Neural cell (in vitro differentiated cells): ENCODE measurements around the gene IMPA2. TPM values are rescaled to one million over a fixed set of nuclear protein-coding genes. Genes with fewer than 3 reads are reported as not detected.

ENCODE experiments used
- H2AFZ ChIP-seq: fragments of 200-600, 300-800 bp; sonication (generic), shearing (Covaris generic); 2 replicates; pipeline ENCODE4 v1.6.0; 2014; ENCODE audit warnings: low read depth, mild to moderate bottlenecking, antibody characterized with exemption, low read length, moderate library complexity
- H3F3A ChIP-seq: fragments of 200-600 bp; shearing (Covaris generic); 2 replicates; pipeline ENCODE4 v1.6.1; 2016; ENCODE audit warnings: mild to moderate bottlenecking, moderate library complexity, mixed read lengths, antibody characterized with exemption, low read length; ENCODE audit not compliant: insufficient read depth, poor library complexity, severe bottlenecking
- H3K27ac ChIP-seq: fragments of 200-600, 300-800 bp; sonication (generic), shearing (Covaris generic); 2 replicates; pipeline ENCODE4 v1.5.1; 2014; ENCODE audit warnings: mild to moderate bottlenecking, low read length, moderate library complexity
- H3K27me3 ChIP-seq: fragments of 300-800, 200-600 bp; sonication (generic), shearing (Covaris generic); 2 replicates; pipeline ENCODE4 v1.6.0; 2014; ENCODE audit warnings: mild to moderate bottlenecking, low read depth, low read length, moderate library complexity; ENCODE audit not compliant: insufficient read depth
- H3K36me3 ChIP-seq: fragments of 300-800, 200-600 bp; sonication (generic), shearing (Covaris generic); 2 replicates; pipeline ENCODE4 v1.5.1; 2014; ENCODE audit warnings: mild to moderate bottlenecking, antibody characterized with exemption, low read length, moderate library complexity; ENCODE audit not compliant: insufficient read depth
- H3K4me2 ChIP-seq: fragments of 300-800, 200-600 bp; sonication (generic), shearing (Covaris generic); 2 replicates; pipeline ENCODE4 v1.6.0; 2014; ENCODE audit warnings: mild to moderate bottlenecking, low read length
- H3K4me3 ChIP-seq: fragments of 300-800, 200-600 bp; sonication (generic), shearing (Covaris generic); 2 replicates; pipeline ENCODE4 v1.5.1; 2014; ENCODE audit warnings: mild to moderate bottlenecking, low read length, moderate library complexity
- H3K79me2 ChIP-seq: fragments of 200-600 bp; shearing (Covaris generic); replicated peaks from 2 replicates; pipeline ENCODE4 v1.6.0; 2014; ENCODE audit warnings: mild to moderate bottlenecking, low read length, moderate library complexity; ENCODE audit not compliant: insufficient read depth
- H3K9ac ChIP-seq: fragments of 300-800, 200-600 bp; sonication (generic), shearing (Covaris generic); 2 replicates; pipeline ENCODE4 v1.6.1; 2016; ENCODE audit warnings: mild to moderate bottlenecking, low read length, mixed read lengths
- H3K9me2 ChIP-seq: fragments of 200-600 bp; shearing (Covaris generic); 2 replicates; pipeline ENCODE4 v1.6.1; 2016; ENCODE audit warnings: mild to moderate bottlenecking, low read length, mixed read lengths; ENCODE audit not compliant: insufficient read depth
- H3K9me3 ChIP-seq: fragments of 200-600, 300-800 bp; sonication (generic), shearing (Covaris generic); 2 replicates; pipeline ENCODE4 v1.6.1; 2016; ENCODE audit warnings: mild to moderate bottlenecking, mixed run types, low read length, moderate library complexity, mixed read lengths
- H4K20me1 ChIP-seq: fragments of 200-600 bp; shearing (Covaris generic); 2 replicates; pipeline ENCODE4 v1.6.1; 2016; ENCODE audit warnings: mild to moderate bottlenecking, mixed run types; ENCODE audit not compliant: insufficient read depth
- EP300 ChIP-seq: fragments of 450-650 bp; conservative IDR thresholded peaks from 2 replicates; pipeline ENCODE4 v1.6.1; 2014; ENCODE audit warnings: antibody characterized with exemption, mild to moderate bottlenecking, moderate library complexity; ENCODE audit not compliant: poor library complexity, severe bottlenecking
- EZH2 ChIP-seq: fragments of 200-600, 300-800 bp; shearing (Covaris generic), sonication (generic); IDR thresholded peaks from 2 replicates; pipeline ENCODE4 v1.6.1; 2014; ENCODE audit warnings: antibody characterized with exemption, low read length, borderline replicate concordance, mild to moderate bottlenecking; ENCODE audit not compliant: insufficient read depth, poor library complexity, severe bottlenecking
- MXI1 ChIP-seq: fragments of 450-650 bp; conservative IDR thresholded peaks from 2 replicates; pipeline ENCODE4 v1.6.1; 2014; ENCODE audit warnings: antibody characterized with exemption, mild to moderate bottlenecking; ENCODE audit not compliant: poor library complexity, severe bottlenecking
- POLR2AphosphoS5 ChIP-seq: IDR thresholded peaks from 2 replicates; pipeline ENCODE4 v1.6.1; 2012
- RAD21 ChIP-seq: fragments of 450-650 bp; conservative IDR thresholded peaks from 2 replicates; pipeline ENCODE4 v1.6.1; 2014; ENCODE audit warnings: antibody characterized with exemption, mild to moderate bottlenecking, moderate library complexity
- SMC3 ChIP-seq: fragments of 450-650 bp; conservative IDR thresholded peaks from 2 replicates; pipeline ENCODE4 v1.6.1; 2014; ENCODE audit warnings: antibody characterized with exemption, mild to moderate bottlenecking, moderate library complexity; ENCODE audit not compliant: poor library complexity
- TAF1 ChIP-seq: IDR thresholded peaks from 2 replicates; pipeline ENCODE4 v1.6.1; 2012; ENCODE audit warnings: low read depth
- polyA plus RNA-seq: library from polyadenylated mRNA; depleted of rRNA; stranded (reverse); fragments of >200 nt; gene quantifications from 2 replicates; pipeline ENCODE4 v1.2.3, GENCODE V29; 2014
- TF ChIP-seq, protein P1 (sequence below): IDR thresholded peaks from 2 replicates; pipeline ENCODE4 v1.6.1; 2012; ENCODE audit warnings: borderline replicate concordance
- TF ChIP-seq, protein P2 (sequence below): fragments of 450-650 bp; IDR thresholded peaks from 2 replicates; pipeline ENCODE4 v1.5.1; 2014; ENCODE audit warnings: antibody characterized with exemption, mild to moderate bottlenecking, moderate library complexity; ENCODE audit not compliant: poor library complexity, severe bottlenecking

The IMPA2 gene
- polyA plus RNA-seq, 1 donor from 2014 or later, result 2.7 TPM

DNA sequence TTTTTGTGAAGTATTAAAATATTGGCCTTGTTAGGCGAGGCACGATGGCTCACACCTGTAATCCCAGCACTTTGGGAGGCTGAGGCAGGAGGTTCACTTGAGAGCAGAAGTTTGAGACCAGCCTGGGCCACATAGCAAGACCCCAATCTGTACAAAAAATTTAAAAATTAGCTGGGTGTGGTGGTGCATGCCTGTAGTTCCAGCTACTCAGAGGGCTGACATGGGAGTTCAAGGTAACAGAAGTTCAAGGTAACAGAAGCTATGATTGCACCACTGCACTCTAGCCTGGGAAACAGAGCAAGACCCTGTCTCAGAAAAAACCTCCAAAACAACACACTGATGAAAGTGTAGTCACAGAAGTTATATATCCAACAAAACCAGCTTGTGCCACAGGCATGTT lies 39.8 kb downstream of the IMPA2 start:
- no peaks in the 10 kb centered on the region for H3K9me2 ChIP-seq
- H3K79me2 ChIP-seq, result no peaks in the 10 kb centered on the region

GRCh38 chr18:12021596-12021995 lies 40.3 kb downstream of the IMPA2 start:
- Histone ChIP-seq H3K9me3 (no peaks in the 10 kb centered on the region), H3K9ac (no peak overlapping the region), H2AFZ (no peak overlapping the region), H3K9me2 (no peaks in the 10 kb centered on the region), H3K27me3 (no peaks in the 10 kb centered on the region), H3K4me3 (no peak overlapping the region), H4K20me1 (no peaks in the 10 kb centered on the region), H3K4me2 (no peak overlapping the region), H3K27ac (no peak overlapping the region), H3F3A (no peaks in the 10 kb centered on the region), H3K79me2 (no peaks in the 10 kb centered on the region), H3K36me3 (no peaks in the 10 kb centered on the region)
- TF ChIP-seq EZH2, result no peak
- TF ChIP-seq MXI1, result no peak
- TF ChIP-seq SMC3, result no peak
- TF ChIP-seq, protein P1, sequence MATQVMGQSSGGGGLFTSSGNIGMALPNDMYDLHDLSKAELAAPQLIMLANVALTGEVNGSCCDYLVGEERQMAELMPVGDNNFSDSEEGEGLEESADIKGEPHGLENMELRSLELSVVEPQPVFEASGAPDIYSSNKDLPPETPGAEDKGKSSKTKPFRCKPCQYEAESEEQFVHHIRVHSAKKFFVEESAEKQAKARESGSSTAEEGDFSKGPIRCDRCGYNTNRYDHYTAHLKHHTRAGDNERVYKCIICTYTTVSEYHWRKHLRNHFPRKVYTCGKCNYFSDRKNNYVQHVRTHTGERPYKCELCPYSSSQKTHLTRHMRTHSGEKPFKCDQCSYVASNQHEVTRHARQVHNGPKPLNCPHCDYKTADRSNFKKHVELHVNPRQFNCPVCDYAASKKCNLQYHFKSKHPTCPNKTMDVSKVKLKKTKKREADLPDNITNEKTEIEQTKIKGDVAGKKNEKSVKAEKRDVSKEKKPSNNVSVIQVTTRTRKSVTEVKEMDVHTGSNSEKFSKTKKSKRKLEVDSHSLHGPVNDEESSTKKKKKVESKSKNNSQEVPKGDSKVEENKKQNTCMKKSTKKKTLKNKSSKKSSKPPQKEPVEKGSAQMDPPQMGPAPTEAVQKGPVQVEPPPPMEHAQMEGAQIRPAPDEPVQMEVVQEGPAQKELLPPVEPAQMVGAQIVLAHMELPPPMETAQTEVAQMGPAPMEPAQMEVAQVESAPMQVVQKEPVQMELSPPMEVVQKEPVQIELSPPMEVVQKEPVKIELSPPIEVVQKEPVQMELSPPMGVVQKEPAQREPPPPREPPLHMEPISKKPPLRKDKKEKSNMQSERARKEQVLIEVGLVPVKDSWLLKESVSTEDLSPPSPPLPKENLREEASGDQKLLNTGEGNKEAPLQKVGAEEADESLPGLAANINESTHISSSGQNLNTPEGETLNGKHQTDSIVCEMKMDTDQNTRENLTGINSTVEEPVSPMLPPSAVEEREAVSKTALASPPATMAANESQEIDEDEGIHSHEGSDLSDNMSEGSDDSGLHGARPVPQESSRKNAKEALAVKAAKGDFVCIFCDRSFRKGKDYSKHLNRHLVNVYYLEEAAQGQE, result no peak
- no peak for TF ChIP-seq RAD21
- no peak for TF ChIP-seq EP300
- TF ChIP-seq, protein P2, sequence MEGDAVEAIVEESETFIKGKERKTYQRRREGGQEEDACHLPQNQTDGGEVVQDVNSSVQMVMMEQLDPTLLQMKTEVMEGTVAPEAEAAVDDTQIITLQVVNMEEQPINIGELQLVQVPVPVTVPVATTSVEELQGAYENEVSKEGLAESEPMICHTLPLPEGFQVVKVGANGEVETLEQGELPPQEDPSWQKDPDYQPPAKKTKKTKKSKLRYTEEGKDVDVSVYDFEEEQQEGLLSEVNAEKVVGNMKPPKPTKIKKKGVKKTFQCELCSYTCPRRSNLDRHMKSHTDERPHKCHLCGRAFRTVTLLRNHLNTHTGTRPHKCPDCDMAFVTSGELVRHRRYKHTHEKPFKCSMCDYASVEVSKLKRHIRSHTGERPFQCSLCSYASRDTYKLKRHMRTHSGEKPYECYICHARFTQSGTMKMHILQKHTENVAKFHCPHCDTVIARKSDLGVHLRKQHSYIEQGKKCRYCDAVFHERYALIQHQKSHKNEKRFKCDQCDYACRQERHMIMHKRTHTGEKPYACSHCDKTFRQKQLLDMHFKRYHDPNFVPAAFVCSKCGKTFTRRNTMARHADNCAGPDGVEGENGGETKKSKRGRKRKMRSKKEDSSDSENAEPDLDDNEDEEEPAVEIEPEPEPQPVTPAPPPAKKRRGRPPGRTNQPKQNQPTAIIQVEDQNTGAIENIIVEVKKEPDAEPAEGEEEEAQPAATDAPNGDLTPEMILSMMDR, result no peak
- TF ChIP-seq POLR2AphosphoS5, result no peak

More for the DNA sequence above, 39.8 kb downstream of the IMPA2 start:
- H3F3A ChIP-seq, result no peaks in the 10 kb centered on the region
- H3K27ac ChIP-seq, result no peak overlapping the region
- H2AFZ ChIP-seq, result no peak overlapping the region
- no peak for TF ChIP-seq EP300
- no peak for TF ChIP-seq MXI1
- no peak for TF ChIP-seq RAD21
- no peak for TF ChIP-seq TAF1
- no peak for TF ChIP-seq POLR2AphosphoS5
- TF ChIP-seq, protein P2, result no peak
- no peak for TF ChIP-seq SMC3
- TF ChIP-seq, protein P1, result no peak
- no peak for TF ChIP-seq EZH2
- H4K20me1 ChIP-seq, result no peaks in the 10 kb centered on the region
- no peak overlapping the region for H3K4me2 ChIP-seq
- H3K9me3 ChIP-seq, result no peaks in the 10 kb centered on the region
- no peak overlapping the region for H3K4me3 ChIP-seq
- no peak overlapping the region for H3K9ac ChIP-seq
- no peaks in the 10 kb centered on the region for H3K27me3 ChIP-seq
- no peaks in the 10 kb centered on the region for H3K36me3 ChIP-seq
